Stimulated activated CD8-positive, alpha-beta memory T cell treated with anti-CD3 and anti-CD28 coated beads, Interleukin-7, amount 100 ng/mL, for 4 hours (primary cell): ENCODE measurements around the gene KIF13A.

Experiments
- DNase-seq, 2 donors: peaks; one replicate each; pipeline ENCODE4 v3.0.0-alpha.2; 2020; ENCODE audit warnings: low read depth in 2 of 2

Gene KIF13A

GRCh38 chr6:17721671-17722070 lies 265.8 kb downstream of the KIF13A start:
- DNase-seq, result no peak

DNA sequence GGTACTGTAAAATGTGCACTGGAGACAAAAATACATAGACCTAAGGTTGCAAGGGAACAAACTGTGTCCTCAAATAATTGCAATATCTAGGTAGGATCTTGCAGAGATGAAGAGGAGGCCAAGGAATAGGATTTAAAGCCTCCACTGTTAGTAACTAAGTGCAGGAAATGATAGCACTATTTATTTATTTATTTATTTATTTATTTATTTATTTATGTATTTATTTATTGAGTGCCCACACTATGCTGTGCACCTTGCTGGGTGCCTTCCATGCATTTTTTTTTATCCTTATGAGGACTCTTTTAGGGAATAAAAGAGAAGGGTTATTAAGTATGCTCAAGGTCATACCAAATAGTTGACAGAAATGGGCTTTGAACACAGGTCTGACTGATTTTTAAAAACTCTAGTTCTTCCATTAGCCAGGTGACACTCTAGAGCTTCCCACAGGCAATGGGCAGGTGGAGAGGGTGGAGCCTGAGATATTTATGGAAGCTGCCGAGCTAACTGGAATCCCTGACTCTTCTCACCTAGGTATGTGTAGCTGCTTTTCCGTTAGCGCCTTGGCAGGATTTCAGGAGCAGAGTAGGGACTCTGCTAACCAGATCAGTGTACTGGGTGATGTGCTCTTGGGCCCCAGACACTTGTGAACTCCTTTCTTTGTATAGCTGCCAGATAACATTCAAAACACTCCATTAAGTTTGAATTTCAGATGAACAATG lies 268.0 kb downstream of the KIF13A start:
- DNase-seq, result no peak

- DNase-seq, result no peak
These were observed 271.2 kb downstream of the KIF13A start for GRCh38 chr6:17716221-17716620.

- DNase-seq, result no peak
These were observed 272.3 kb downstream of the KIF13A start for GRCh38 chr6:17714879-17715851.

DNA sequence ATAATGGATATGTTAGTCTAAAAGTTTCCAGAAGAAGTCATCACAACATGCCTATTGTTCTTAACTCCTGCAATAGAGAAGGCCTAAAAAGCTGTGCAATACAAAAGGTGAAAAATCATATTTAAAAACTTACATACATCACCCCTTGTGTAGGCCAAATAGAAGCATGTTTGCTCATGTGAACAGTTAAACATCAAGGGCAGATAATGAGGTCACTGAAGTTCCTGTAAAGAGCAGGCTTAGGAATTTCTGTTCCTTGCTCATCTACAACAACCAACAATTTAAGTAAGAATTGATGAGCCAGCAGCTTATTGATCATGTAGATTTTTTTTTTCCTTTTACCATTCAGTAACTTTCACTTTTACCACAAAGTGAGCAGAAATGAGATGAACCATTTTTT lies 273.3 kb downstream of the KIF13A start:
- no peak for DNase-seq

- no peak for DNase-seq
These were observed 274.9 kb downstream of the KIF13A start for GRCh38 chr6:17712576-17712975.

DNA sequence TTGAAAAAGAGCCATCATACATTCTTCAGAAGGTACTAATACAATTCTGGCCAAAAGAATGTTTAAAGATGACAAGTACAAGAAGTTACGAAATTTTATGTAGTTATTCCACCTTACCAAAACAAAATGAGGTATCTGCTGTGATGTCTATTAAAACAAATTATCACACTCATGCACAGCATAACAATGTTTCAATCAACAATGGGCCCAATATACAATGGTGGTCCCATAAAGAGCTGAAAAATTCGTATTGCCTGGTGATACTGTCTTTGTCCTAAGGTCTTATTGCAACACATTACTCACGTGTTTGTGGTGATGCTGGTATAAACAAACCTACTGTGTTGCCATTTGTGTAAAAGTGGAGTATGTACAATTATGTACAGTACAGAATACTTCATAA lies 277.1 kb downstream of the KIF13A start:
- no peak for DNase-seq

DNA sequence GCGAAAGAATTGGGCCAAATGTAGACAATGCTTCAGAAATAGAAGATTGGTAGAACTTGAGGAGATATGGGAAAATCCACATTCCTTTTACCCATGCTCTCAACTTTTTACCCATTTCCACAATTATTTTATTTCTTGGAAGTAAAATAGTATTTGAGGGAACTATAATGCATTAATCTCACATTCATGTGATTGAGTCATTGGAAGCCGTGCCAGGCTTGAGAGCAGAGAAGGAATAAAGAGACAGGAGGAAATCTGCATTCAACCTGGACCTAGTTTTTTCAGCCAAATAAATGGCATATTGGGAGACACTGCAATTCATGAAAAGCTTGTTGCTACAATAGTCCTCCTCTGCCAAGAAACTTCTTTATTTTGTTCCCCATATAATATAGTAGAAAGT lies 278.0 kb downstream of the KIF13A start:
- no peak for DNase-seq
